GM18520 (cell line): ENCODE measurements around the gene LPAR6.
A peak's percentile ranks its signal among the peaks of the same experiment; 100 is the strongest.
"Not testable (repeated sequence)": the region's sequence is repeated elsewhere in the genome, so short reads cannot be mapped to it uniquely, and the experiment has no call there.

ENCODE experiments used
- ATAC-seq: cut with Tn5 transposase; IDR thresholded peaks from one replicate; pipeline ENCODE4 v1.9.1; 2021; ENCODE audit not compliant: unreplicated experiment

Gene LPAR6

GRCh38 chr13:48412881-48413351 lies at the start of gene LPAR6:
LPAR6 (minus strand) TSS chr13:48413113; CDS start chr13:48412423, 690 bp downstream.
- no peak for ATAC-seq

GRCh38 chr13:48457578-48458242 lies 44.8 kb upstream of the LPAR6 start:
- ATAC-seq, result no peak

- no peak for ATAC-seq
These were observed 43.6 kb upstream of the LPAR6 start for GRCh38 chr13:48456546-48456945.

- not testable (repeated sequence) for ATAC-seq
These were observed 38.3 kb upstream of the LPAR6 start for GRCh38 chr13:48451196-48451595.

- no peak for ATAC-seq
These were observed 36.7 kb upstream of the LPAR6 start for GRCh38 chr13:48449656-48450055.

GRCh38 chr13:48448959-48449614 lies 36.2 kb upstream of the LPAR6 start:
- ATAC-seq, result no peak

GRCh38 chr13:48448285-48448958 lies 35.5 kb upstream of the LPAR6 start:
- no peak for ATAC-seq

GRCh38 chr13:48446464-48446863 lies 33.6 kb upstream of the LPAR6 start:
- no peak for ATAC-seq

GRCh38 chr13:48443442-48444208 lies 30.7 kb upstream of the LPAR6 start:
- no peak for ATAC-seq

- ATAC-seq, result no peak
These were observed 24.5 kb upstream of the LPAR6 start for GRCh38 chr13:48437371-48437770.

- ATAC-seq, result no peak
These were observed 23.9 kb upstream of the LPAR6 start for GRCh38 chr13:48436661-48437288.

GRCh38 chr13:48434200-48434599 lies 21.3 kb upstream of the LPAR6 start:
- ATAC-seq, result no peak

- no peak for ATAC-seq
These were observed 19.2 kb upstream of the LPAR6 start for GRCh38 chr13:48431987-48432615.

GRCh38 chr13:48431431-48431830 lies 18.5 kb upstream of the LPAR6 start:
- no peak for ATAC-seq

- ATAC-seq, result peak; percentile 59
These were observed 17.0 kb upstream of the LPAR6 start for GRCh38 chr13:48429886-48430285.

GRCh38 chr13:48429036-48429435 lies 16.1 kb upstream of the LPAR6 start:
- no peak for ATAC-seq

- ATAC-seq, result not testable (repeated sequence)
These were observed 13.9 kb upstream of the LPAR6 start for GRCh38 chr13:48426755-48427298.

GRCh38 chr13:48426052-48426451 lies 13.1 kb upstream of the LPAR6 start:
- no peak for ATAC-seq

GRCh38 chr13:48424212-48424611 lies 11.3 kb upstream of the LPAR6 start:
- ATAC-seq, result no peak

- not testable (repeated sequence) for ATAC-seq
These were observed 9.1 kb upstream of the LPAR6 start for GRCh38 chr13:48422003-48422402.
